Lung (tissue), 13 donors: ENCODE measurements around the gene ALOX15. TPM values are rescaled to one million over a fixed set of nuclear protein-coding genes. Genes with fewer than 3 reads are reported as not detected.

ENCODE experiments used
- ATAC-seq: fragments of 200-7000 bp; cut with Tn5 transposase; one replicate; pipeline ENCODE4 v1.9.1; 2020; ENCODE audit warnings: moderate number of reproducible peaks; ENCODE audit not compliant: insufficient read depth, low FRiP score
- DNase-seq, 3 donors: peaks; one replicate each; pipeline ENCODE4 v3.0.0-alpha.2; 2013 to 2017
- H3K27ac ChIP-seq, 2 donors: one replicate each; pipeline ENCODE4 v1.5.1; 2013; ENCODE audit warnings: mild to moderate bottlenecking in 2 of 2, moderate library complexity in 2 of 2, control low read depth in 1 of 2, inconsistent platforms in 1 of 2, low read depth in 1 of 2, low read length in 1 of 2
- H3K27me3 ChIP-seq, 3 donors: one replicate each; pipeline ENCODE4 v1.5.1; 2013; ENCODE audit warnings: low read length in 2 of 3; ENCODE audit not compliant: control insufficient read depth in 3 of 3, insufficient read depth in 3 of 3
- H3K36me3 ChIP-seq, 4 donors: one replicate each; pipeline ENCODE4 v1.5.1; 2013; ENCODE audit warnings: low read length in 4 of 4, mild to moderate bottlenecking in 1 of 4, moderate library complexity in 1 of 4; ENCODE audit not compliant: control insufficient read depth in 4 of 4, insufficient read depth in 4 of 4
- H3K4me1 ChIP-seq, 5 donors: one replicate each; pipeline ENCODE4 v1.5.1; 2013; ENCODE audit warnings: low read length in 5 of 5, mild to moderate bottlenecking in 2 of 5, moderate library complexity in 1 of 5; ENCODE audit not compliant: control insufficient read depth in 5 of 5, insufficient read depth in 5 of 5
- H3K4me3 ChIP-seq: one replicate; pipeline ENCODE4 v1.5.1; 2013; ENCODE audit warnings: mild to moderate bottlenecking, control low read depth, moderate library complexity
- H3K9ac ChIP-seq, 2 donors: one replicate each; pipeline ENCODE4 v1.5.1; 2013; ENCODE audit warnings: low read length in 2 of 2, control low read depth in 1 of 2; ENCODE audit not compliant: insufficient read depth in 1 of 2
- H3K9me3 ChIP-seq, 4 donors: one replicate each; pipeline ENCODE4 v1.5.1; 2013; ENCODE audit warnings: low read length in 3 of 4, mild to moderate bottlenecking in 1 of 4, moderate library complexity in 1 of 4; ENCODE audit not compliant: control insufficient read depth in 4 of 4, insufficient read depth in 3 of 4
- CTCF ChIP-seq: IDR thresholded peaks from 2 replicates; pipeline ENCODE4 v1.5.1; 2012; ENCODE audit warnings: mild to moderate bottlenecking; ENCODE audit errors: control extremely low read depth, extremely low read depth
- WGBS, 2 donors: extraction: QIAGEN DNeasy Blood & Tissue Kit; methylation state at CpG; one replicate each; pipeline ENCODE4 v1.1.7; 2013; 5-methylcytosine and 5-hydroxymethylcytosine counted together
- polyA plus RNA-seq, 2 donors: library from polyadenylated mRNA; stranded (reverse); fragments of 200-250 nt; gene quantifications; one replicate each; pipeline ENCODE4 v1.2.1, GENCODE V29; 2013
- small RNA-seq: library from RNA; depleted of rRNA; stranded (forward); fragments of <200 nt; gene quantifications from one replicate; pipeline ENCODE3, GENCODE V24; 2014; ENCODE audit warnings: low replicate concordance
- total RNA-seq, 2 donors: library from RNA; depleted of rRNA in 1 of 2; stranded (reverse); fragments of >200 nt in 1 of 2; gene quantifications; one replicate each; pipeline ENCODE4 v1.2.1, GENCODE V29; 2014 to 2021
- donor health status: control.
- donor health status: control.
- donor health status: Bipolar disorder and iron deficiency.
- donor health status: healthy.
- donor health status: DM: yes; HTN: yes; CAD: no.

ALOX15 gene
- total and polyA plus RNA-seq, 4 donors, result 3.3 to 14.0 (median 5.6) TPM

- H3K4me1 ChIP-seq, result peaks cover 0 to 48% (median 15%) of the 10 kb centered on the region in 5 donors
- 57 to 70% methylated on average over 3 of the region's 3 CpGs for WGBS, 2 donors
- ATAC-seq (no peak), DNase-seq (no peak)
- no peaks in the 10 kb centered on the region for H3K36me3 ChIP-seq
- no peaks in the 10 kb centered on the region for H3K27me3 ChIP-seq
- no peak overlapping the region for H3K4me3 ChIP-seq
- no peak for TF ChIP-seq CTCF
- H3K9me3 ChIP-seq, result peaks cover 0 to 2% (median 0%) of the 10 kb centered on the region in 4 donors
- no peak overlapping the region for H3K27ac ChIP-seq
- peak overlapping the region in 1 of 2 donors; percentile 3 for H3K9ac ChIP-seq
Observed at GRCh38 chr17:4583206-4583605, 58.3 kb downstream of the ALOX15 start.

GRCh38 chr17:4582691-4583090, 58.8 kb downstream of the ALOX15 start:
- Histone ChIP-seq H3K9ac (no peak overlapping the region), H3K36me3 (no peaks in the 10 kb centered on the region), H3K4me3 (no peak overlapping the region), H3K9me3 (peaks cover 0 to 2% (median 0%) of the 10 kb centered on the region in 4 donors), H3K27ac (no peak overlapping the region), H3K4me1 (peaks cover 0 to 42% (median 15%) of the 10 kb centered on the region in 5 donors), H3K27me3 (no peaks in the 10 kb centered on the region)
- no peak for TF ChIP-seq CTCF
- no peak for DNase-seq
- WGBS, 2 donors, result 83% methylated on average over 8 of the region's 8 CpGs
- ATAC-seq, result no peak

GRCh38 chr17:4582101-4582501, 59.4 kb downstream of the ALOX15 start:
- no peaks in the 10 kb centered on the region for H3K36me3 ChIP-seq
- no peak overlapping the region for H3K9ac ChIP-seq
- H3K27ac ChIP-seq, result no peak overlapping the region
- H3K27me3 ChIP-seq, result no peaks in the 10 kb centered on the region
- ATAC-seq (no peak), DNase-seq (no peak)
- 57 to 71% methylated on average over 7 of the region's 7 CpGs for WGBS, 2 donors
- peaks cover 0 to 41% (median 16%) of the 10 kb centered on the region in 5 donors for H3K4me1 ChIP-seq
- peaks cover 0 to 2% (median 0%) of the 10 kb centered on the region in 4 donors for H3K9me3 ChIP-seq
- H3K4me3 ChIP-seq, result no peak overlapping the region
- TF ChIP-seq CTCF, result no peak

Small RNA genes within 50 kb of the gene (small RNA-seq; reads per million reads assigned to genes)
- gene RNU6-955P, result not detected

Other genes starting within 250 kb of the ALOX15 start
- 1 to 10 TPM in 1 of 2 donors, under 1 TPM in 1; 0.40 to 1.6 TPM for gene SPNS3, start 207.7 kb downstream of the ALOX15 start, total RNA-seq
- gene SPNS3, start 207.7 kb downstream of the ALOX15 start, polyA plus RNA-seq, result under 1 TPM; 0.41 to 0.62 TPM
- 10 to 100 TPM; 26.8 to 32.1 TPM for gene SPNS2, start 142.8 kb downstream of the ALOX15 start, total RNA-seq
- gene SPNS2, start 142.8 kb downstream of the ALOX15 start, polyA plus RNA-seq, result 10 to 100 TPM; 53.0 to 60.1 TPM
- gene MYBBP1A, start 86.3 kb downstream of the ALOX15 start, total RNA-seq, result 10 to 100 TPM; 21.2 to 71.7 TPM
- 10 to 100 TPM; 34.2 to 34.7 TPM for gene MYBBP1A, start 86.3 kb downstream of the ALOX15 start, polyA plus RNA-seq
- 10 to 100 TPM in 1 of 2 donors, 1 to 10 TPM in 1; 8.8 to 12.3 TPM for gene GGT6, start 81.1 kb downstream of the ALOX15 start, total RNA-seq
- gene GGT6, start 81.1 kb downstream of the ALOX15 start, polyA plus RNA-seq, result 1 to 10 TPM; 2.8 to 6.1 TPM
- 10 to 100 TPM; 10.9 to 18.1 TPM for gene SMTNL2, start 57.1 kb downstream of the ALOX15 start, total RNA-seq
- 1 to 10 TPM; 1.5 to 3.0 TPM for gene SMTNL2, start 57.1 kb downstream of the ALOX15 start, polyA plus RNA-seq
- gene PELP1, start 62.5 kb upstream of the ALOX15 start, total RNA-seq, result 10 to 100 TPM; 26.6 to 53.9 TPM
- gene PELP1, start 62.5 kb upstream of the ALOX15 start, polyA plus RNA-seq, result 10 to 100 TPM; 21.0 to 28.6 TPM
- 100 to 1,000 TPM in 1 of 2 donors, 10 to 100 TPM in 1; 27.2 to 186 TPM for gene ARRB2, start 69.0 kb upstream of the ALOX15 start, total RNA-seq
- 100 to 1,000 TPM in 1 of 2 donors, 10 to 100 TPM in 1; 98.5 to 222 TPM for gene ARRB2, start 69.0 kb upstream of the ALOX15 start, polyA plus RNA-seq
- gene MED11, start 89.8 kb upstream of the ALOX15 start, total RNA-seq, result 10 to 100 TPM; 14.3 to 27.3 TPM
- 10 to 100 TPM; 31.4 to 48.5 TPM for gene MED11, start 89.8 kb upstream of the ALOX15 start, polyA plus RNA-seq
- 1 to 10 TPM; 2.3 to 9.0 TPM for gene ZMYND15, start 98.2 kb upstream of the ALOX15 start, total RNA-seq
- 1 to 10 TPM; 6.6 to 9.7 TPM for gene ZMYND15, start 98.2 kb upstream of the ALOX15 start, polyA plus RNA-seq
- 100 to 1,000 TPM in 1 of 2 donors, 10 to 100 TPM in 1; 32.7 to 139 TPM for gene CXCL16, start 98.2 kb upstream of the ALOX15 start, total RNA-seq
- 100 to 1,000 TPM in 1 of 2 donors, 10 to 100 TPM in 1; 82.3 to 252 TPM for gene CXCL16, start 98.2 kb upstream of the ALOX15 start, polyA plus RNA-seq
- gene TM4SF5, start 130.2 kb upstream of the ALOX15 start, total RNA-seq, result not detected
- not detected for gene TM4SF5, start 130.2 kb upstream of the ALOX15 start, polyA plus RNA-seq
- gene VMO1, start 144.7 kb upstream of the ALOX15 start, total RNA-seq, result 10 to 100 TPM in 1 of 2 donors, 1 to 10 TPM in 1; 2.1 to 14.0 TPM
- gene VMO1, start 144.7 kb upstream of the ALOX15 start, polyA plus RNA-seq, result 10 to 100 TPM; 21.3 to 21.8 TPM
- gene GLTPD2, start 147.3 kb upstream of the ALOX15 start, total RNA-seq, result under 1 TPM in 1 of 2 donors, not detected in 1; 0.34 TPM
- gene GLTPD2, start 147.3 kb upstream of the ALOX15 start, polyA plus RNA-seq, result under 1 TPM in 1 of 2 donors, not detected in 1; 0.41 TPM
- 100 to 1,000 TPM in 1 of 2 donors, 10 to 100 TPM in 1; 63.7 to 141 TPM for gene PSMB6, start 154.5 kb upstream of the ALOX15 start, total RNA-seq
- gene PSMB6, start 154.5 kb upstream of the ALOX15 start, polyA plus RNA-seq, result 100 to 1,000 TPM; 172 to 237 TPM
- 10 to 100 TPM; 27.1 to 42.3 TPM for gene PLD2, start 165.5 kb upstream of the ALOX15 start, total RNA-seq
- 10 to 100 TPM; 18.0 to 22.4 TPM for gene PLD2, start 165.5 kb upstream of the ALOX15 start, polyA plus RNA-seq
- 10 to 100 TPM; 39.2 to 95.4 TPM for gene MINK1, start 191.7 kb upstream of the ALOX15 start, total RNA-seq
- 10 to 100 TPM; 36.5 to 62.8 TPM for gene MINK1, start 191.7 kb upstream of the ALOX15 start, polyA plus RNA-seq